Heart left ventricle (tissue), 13 donors: ENCODE results near the gene ENOX1.

Source experiments
- POLR2A ChIP-seq, 2 donors: fragments of 450-650 bp; IDR thresholded peaks; one replicate each; pipeline ENCODE4 v1.6.1; 2017; ENCODE audit warnings: antibody characterized with exemption in 2 of 2, mild to moderate bottlenecking in 2 of 2, moderate library complexity in 2 of 2
- TF ChIP-seq, protein P1 (sequence below), 12 donors: fragments of 200-600 bp; sonication (generic) in 4 of 12; IDR thresholded peaks; one replicate each; pipeline versions ENCODE4 v1.5.0 to v1.8.0; 2018 to 2022; ENCODE audit warnings: antibody characterized with exemption in 12 of 12, mild to moderate bottlenecking in 5 of 12
- donor health status: ischemic (EF 13 %, LVEDD 7.1; RV severe dilation, severe dysfunction).
- donor health status: DM: no; HTN: yes; CAD: no.
- donor health status: DM: no; HTN: no; CAD: no.
- donor health status: ischemic (EF 25% LVEDD 6.9; RV normal size, moderate dysfunction).
- donor health status: ischemic (EF 25% LVEDD 5.7; RV mildly dilated, moderate dysfunction).
- donor health status: ischemic (EF 35%, LVEDD 5.7; RV mildly dilated, moderate dysfunction).
- donor health status: nonischemic (EF 11% LVEDD 7.7; RV severe dilation, severe dysfunction).
- donor health status: DM: yes; HTN: yes; CAD: no.
- donor health status: PGD.
- donor health status: ischemic (EF 29% LVEDD 5.4; RV normal size, mild dysfunction).
- donor health status: nonischemic (EF 23%, LVEDD 6.1; RV moderate dilation, normal function).

DNA sequence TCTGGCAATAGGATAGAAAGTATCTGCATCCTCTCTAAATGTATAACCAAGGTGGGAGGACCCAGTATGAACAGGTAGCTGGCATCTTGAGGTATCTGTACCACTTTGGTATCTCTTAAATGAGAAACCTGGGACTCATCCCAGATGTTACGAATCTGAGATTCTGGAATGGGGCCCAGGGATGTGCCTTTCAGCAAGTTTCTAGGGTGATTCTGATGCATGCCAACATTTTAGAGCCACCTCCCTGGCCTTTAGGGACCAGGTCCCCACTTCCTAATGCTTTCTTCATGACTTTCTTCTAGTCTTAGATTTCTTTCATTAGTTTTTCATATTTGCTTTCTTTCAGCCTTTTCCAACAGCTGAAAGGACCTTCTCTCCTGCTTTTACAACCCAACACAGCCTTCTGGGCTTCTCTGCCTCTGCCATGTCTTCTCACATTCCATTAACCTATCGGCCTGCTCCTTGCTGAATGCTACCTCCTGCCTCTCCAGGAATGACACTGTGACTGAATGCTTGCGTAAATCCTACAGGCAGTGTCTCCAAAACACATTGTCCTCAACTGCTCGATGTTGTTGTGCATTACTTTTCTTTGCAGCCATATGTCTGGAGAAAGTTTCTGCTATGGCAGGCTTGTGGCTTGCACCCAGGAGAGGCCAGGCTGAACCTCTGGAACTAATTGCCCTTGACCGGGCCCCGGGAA, 479.4 kb downstream of the ENOX1 start:
- TF ChIP-seq, protein P1, sequence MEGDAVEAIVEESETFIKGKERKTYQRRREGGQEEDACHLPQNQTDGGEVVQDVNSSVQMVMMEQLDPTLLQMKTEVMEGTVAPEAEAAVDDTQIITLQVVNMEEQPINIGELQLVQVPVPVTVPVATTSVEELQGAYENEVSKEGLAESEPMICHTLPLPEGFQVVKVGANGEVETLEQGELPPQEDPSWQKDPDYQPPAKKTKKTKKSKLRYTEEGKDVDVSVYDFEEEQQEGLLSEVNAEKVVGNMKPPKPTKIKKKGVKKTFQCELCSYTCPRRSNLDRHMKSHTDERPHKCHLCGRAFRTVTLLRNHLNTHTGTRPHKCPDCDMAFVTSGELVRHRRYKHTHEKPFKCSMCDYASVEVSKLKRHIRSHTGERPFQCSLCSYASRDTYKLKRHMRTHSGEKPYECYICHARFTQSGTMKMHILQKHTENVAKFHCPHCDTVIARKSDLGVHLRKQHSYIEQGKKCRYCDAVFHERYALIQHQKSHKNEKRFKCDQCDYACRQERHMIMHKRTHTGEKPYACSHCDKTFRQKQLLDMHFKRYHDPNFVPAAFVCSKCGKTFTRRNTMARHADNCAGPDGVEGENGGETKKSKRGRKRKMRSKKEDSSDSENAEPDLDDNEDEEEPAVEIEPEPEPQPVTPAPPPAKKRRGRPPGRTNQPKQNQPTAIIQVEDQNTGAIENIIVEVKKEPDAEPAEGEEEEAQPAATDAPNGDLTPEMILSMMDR (IDR thresholded peaks at IDR 0.05), result no peak
- no peak for TF ChIP-seq POLR2A (IDR thresholded peaks at IDR 0.05)
